Left cardiac atrium (tissue), 4 donors: ENCODE measurements around the gene ALOX12B. TPM values are rescaled to one million over a fixed set of nuclear protein-coding genes. Genes with fewer than 3 reads are reported as not detected.

Experiments
- ATAC-seq, 2 donors: fragments of 200-7000 bp; cut with Tn5 transposase; one replicate each; pipeline ENCODE4 v1.9.1; 2020; ENCODE audit warnings: mild to moderate bottlenecking in 2 of 2, moderate library complexity in 2 of 2
- DNase-seq: peaks from one replicate; pipeline ENCODE4 v3.0.0-alpha.2; 2020
- intact Hi-C, 2 donors: fragments of 100-400 bp; cut with DNase I; formaldehyde crosslinking; loops; one replicate each; pipeline versions ENCODE4 v1.14.1 to v1.15.1; 2022 to 2023
- total RNA-seq, 2 donors: library from RNA; stranded (reverse); fragmentation: NEBNext Ultra II Directional; extraction: Animal tissue kit (Norgen Biotek cat#: 25700); gene quantifications; one replicate each; pipeline ENCODE4 v1.2.1, GENCODE V29; 2021
- donor health status: DM: no; HTN: yes; CAD: no.
- donor health status: DM: no; HTN: yes; CAD: no; lungs with severe emphysema.
- donor health status: DM: yes; HTN: yes; CAD: no.
- donor health status: Dilated cardiomyopathy.

ALOX12B gene
- total RNA-seq, 2 donors from 2014 or later: not detected

- intact Hi-C loops: loop anchor here (5.0 to 10.0 kb wide), 3 partner anchors 62 to 232 kb away; no protein-coding TSS in a partner anchor
- no peak for DNase-seq
- ATAC-seq: peak; percentile 58 to 61
Observed at GRCh38 chr17:8056232-8056975, 31.1 kb downstream of the ALOX12B start.

DNA sequence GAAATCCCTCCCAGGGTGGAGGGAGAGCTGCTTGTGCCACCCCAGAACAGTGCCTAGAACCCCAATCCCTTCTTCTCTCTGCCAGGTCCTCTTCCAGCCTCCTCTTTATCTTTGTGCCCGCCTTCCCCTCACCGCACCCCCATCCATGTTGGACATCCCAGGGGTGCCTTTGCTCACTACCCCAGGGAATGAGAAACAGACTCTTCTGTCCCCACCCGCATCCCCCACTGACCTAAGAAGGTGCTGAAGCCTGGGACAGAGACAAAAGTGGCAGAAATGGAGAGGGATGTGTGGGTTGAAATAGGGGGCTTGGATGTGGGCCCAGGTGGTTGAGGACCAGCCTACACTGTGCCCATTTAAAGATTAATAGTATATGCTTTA, 31.7 kb downstream of the ALOX12B start:
- ATAC-seq (no peak), DNase-seq (no peak)
- intact Hi-C loops: loop anchor here (5.0 to 10.0 kb wide), 3 partner anchors 61 to 231 kb away; no protein-coding TSS in a partner anchor

DNA sequence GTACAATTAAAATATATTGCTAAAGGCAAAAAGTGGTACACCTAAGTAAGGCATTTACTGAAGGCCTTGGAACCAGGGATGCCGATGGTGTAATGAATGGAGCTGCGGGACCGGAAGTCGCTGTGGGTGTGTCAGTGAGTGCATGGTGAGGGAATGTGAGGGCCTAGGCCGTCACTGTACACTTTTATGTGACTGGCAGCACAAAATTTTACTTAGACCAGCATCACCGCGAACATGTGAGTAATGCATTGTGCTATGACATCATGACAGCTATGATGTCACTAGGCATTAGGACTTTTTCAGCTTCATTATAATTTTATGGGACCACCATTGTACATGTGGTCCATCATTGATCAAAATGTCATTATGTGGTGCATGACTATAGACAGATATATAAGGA, 33.9 kb downstream of the ALOX12B start:
- intact Hi-C loops: loop anchor here (10.0 kb wide), 2 partner anchors 59 to 229 kb away; no protein-coding TSS in a partner anchor
- DNase-seq: no peak
- no peak for ATAC-seq

GRCh38 chr17:8052256-8053252, 35.0 kb downstream of the ALOX12B start:
- intact Hi-C loops: loop anchor here (10.0 kb wide), 2 partner anchors 58 to 228 kb away; no protein-coding TSS in a partner anchor
- no peak for DNase-seq
- no peak for ATAC-seq

GRCh38 chr17:8051831-8052230, 35.7 kb downstream of the ALOX12B start:
- intact Hi-C loops: loop anchor here (10.0 kb wide), 2 partner anchors 57 to 227 kb away; no protein-coding TSS in a partner anchor
- ATAC-seq: no peak
- no peak for DNase-seq

GRCh38 chr17:8048736-8049135, 38.8 kb downstream of the ALOX12B start:
- no peak for DNase-seq
- no peak for ATAC-seq
- intact Hi-C loops: loop anchor here in 1 of 2 donors (10.0 kb wide), 1 partner anchor 304 kb away; no protein-coding TSS in a partner anchor

- no peak for DNase-seq
- intact Hi-C loops: loop anchor here in 1 of 2 donors (10.0 kb wide), 1 partner anchor 303 kb away; no protein-coding TSS in a partner anchor
Observed at GRCh38 chr17:8048236-8048635, 39.3 kb downstream of the ALOX12B start.

GRCh38 chr17:8047769-8048110, 39.8 kb downstream of the ALOX12B start:
- DNase-seq (no peak), ATAC-seq (no peak)
- intact Hi-C loops: loop anchor here in 1 of 2 donors (10.0 kb wide), 1 partner anchor 303 kb away; no protein-coding TSS in a partner anchor

More at GRCh38 chr17:8048236-8048635, 39.3 kb downstream of the ALOX12B start:
- ATAC-seq: no peak

- no peak for DNase-seq
- no peak for ATAC-seq
- intact Hi-C loops: loop anchor here in 1 of 2 donors (10.0 kb wide), 1 partner anchor 302 kb away; no protein-coding TSS in a partner anchor
Observed at GRCh38 chr17:8046929-8047768, 40.4 kb downstream of the ALOX12B start.

DNA sequence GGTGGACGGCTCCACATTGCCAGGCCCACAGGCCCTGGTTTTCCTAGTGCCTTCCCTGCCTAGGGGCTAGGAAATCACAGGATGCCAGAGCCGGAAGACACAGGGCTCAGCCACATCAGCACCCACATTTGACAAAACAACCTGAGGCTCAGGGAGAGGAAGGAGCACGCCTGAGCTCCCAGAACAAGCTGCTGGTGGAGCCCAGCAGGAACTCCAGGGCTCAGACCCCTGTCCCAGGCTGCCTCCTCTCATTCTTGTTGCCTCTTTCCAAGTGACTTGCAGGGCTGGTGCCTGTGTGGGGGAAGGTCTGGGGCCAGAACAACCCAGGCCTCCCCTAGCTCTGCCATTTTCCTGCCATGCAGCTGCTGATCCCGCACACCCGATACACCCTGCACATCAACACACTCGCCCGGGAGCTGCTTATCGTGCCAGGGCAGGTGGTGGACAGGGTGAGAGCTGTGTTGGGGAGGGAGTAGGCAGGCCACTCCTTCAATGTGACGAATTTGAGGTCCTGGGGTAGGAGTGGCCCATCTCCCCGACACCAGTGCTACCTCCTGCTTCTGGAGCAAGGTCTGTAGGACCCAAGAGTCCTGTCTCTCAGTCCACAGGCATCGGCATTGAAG, 41.1 kb downstream of the ALOX12B start:
- ATAC-seq (no peak), DNase-seq (no peak)
- intact Hi-C loops: loop anchor here in 1 of 2 donors (10.0 kb wide), 1 partner anchor 302 kb away; no protein-coding TSS in a partner anchor

DNA sequence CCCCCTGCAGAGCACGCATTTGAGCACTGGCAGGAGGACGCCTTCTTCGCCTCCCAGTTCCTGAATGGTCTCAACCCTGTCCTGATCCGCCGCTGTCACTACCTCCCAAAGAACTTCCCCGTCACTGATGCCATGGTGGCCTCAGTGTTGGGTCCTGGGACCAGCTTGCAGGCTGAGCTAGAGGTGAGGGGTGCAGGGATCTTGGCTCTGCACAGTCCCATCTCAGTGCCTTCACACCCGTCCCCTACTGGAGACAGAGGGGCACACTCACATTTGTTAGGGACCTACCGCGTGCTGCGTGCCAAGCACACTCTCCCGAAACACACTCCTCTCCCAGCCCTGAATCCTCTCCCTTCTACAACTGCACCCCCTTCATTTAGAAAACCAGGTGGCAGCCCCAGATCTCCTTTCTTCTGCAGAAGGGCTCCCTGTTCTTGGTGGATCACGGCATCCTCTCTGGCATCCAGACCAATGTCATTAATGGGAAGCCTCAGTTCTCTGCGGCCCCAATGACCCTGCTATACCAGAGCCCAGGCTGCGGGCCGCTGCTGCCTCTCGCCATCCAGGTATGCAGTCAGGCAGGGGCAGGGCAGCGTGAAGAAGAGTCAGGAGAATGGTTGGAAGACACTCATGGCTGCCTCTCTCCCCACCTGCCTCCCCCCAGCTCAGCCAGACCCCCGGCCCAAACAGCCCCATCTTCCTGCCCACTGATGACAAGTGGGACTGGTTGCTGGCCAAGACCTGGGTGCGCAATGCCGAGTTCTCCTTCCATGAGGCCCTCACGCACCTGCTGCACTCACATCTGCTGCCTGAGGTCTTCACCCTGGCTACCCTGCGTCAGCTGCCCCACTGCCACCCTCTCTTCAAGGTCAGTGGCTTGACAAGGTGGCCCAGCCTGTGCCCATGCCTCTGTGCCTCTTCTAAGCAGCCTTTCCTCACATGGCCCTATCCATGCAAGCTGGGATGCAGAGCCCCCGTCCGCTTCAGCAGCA, 42.4 kb downstream of the ALOX12B start:
- ATAC-seq (no peak), DNase-seq (no peak)

GRCh38 chr17:8041979-8042378, 45.5 kb downstream of the ALOX12B start:
- ATAC-seq: no peak
- DNase-seq: no peak
- intact Hi-C loops: loop anchor here in 1 of 2 donors (5.0 to 10.0 kb wide), 3 partner anchors 130 to 297 kb away; no protein-coding TSS in a partner anchor

More for the DNA sequence above, 42.4 kb downstream of the ALOX12B start:
- intact Hi-C loops: loop anchor here in 1 of 2 donors (5.0 to 10.0 kb wide), 3 partner anchors 133 to 300 kb away; no protein-coding TSS in a partner anchor

DNA sequence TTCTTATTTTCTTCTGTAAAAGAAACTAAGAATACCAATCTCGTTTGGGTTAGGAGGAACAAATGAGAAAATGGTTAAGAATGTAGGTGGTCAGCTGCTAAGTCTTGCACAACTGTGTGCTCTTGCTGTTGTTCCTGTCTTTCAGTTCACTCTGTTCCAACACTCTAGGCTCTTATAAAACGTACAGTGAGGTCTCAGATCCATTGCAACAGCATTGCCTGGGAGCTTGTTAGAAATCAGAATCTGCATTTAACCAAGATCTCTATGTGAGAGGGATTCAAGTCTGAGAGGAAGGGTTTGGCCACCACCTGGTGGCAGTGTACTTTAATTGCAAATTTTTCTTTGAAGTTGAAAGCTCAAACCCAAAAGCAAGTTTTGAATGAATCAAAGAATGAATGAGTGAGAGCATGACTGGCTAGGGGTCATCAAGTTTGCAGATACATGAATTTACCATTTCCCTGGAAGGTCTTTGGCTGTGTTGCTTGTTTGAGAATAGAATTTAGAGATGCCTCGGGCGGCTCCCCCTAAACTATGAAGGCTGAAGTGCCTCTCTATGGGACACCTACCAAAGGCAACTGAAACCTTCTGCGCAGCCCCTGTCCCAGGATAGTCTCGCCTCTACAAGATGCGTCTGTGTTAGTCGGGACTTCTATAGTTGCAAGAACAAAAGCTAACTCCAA, 46.1 kb downstream of the ALOX12B start:
- intact Hi-C loops: loop anchor here in 1 of 2 donors (5.0 to 10.0 kb wide), 3 partner anchors 129 to 297 kb away; no protein-coding TSS in a partner anchor
- peak; percentile 67 to 76 for ATAC-seq
- no peak for DNase-seq

DNA sequence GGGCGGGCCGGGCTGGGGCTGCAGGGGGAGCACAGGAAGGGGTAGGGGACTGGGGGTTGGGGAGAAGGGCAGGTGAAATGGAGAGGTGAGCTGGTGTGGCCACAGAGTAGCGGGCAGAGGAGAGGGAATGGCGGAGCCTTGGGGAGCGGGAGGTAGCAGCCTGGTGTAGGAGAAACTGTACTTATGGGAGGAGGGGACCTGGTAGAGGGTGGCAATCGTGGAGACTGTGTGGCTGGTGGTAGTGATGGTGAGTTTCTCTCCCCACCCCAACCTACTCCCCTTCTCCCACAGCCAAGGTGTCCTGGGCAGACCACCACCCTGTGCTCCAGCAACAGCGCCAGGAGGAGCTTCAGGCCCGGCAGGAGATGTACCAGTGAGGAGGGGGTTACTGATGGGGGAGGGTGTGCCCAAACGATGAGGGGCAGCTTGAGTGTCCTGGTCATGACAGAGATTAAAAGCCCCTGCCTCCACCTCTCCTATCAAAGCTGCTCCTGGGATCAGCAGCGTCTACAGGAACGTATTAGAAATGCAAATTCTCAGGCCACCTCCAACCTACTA, 47.8 kb downstream of the ALOX12B start:
- no peak for DNase-seq
- intact Hi-C loops: loop anchor here in 1 of 2 donors (5.0 to 10.0 kb wide), 3 partner anchors 127 to 295 kb away; no protein-coding TSS in a partner anchor
- no peak for ATAC-seq

DNA sequence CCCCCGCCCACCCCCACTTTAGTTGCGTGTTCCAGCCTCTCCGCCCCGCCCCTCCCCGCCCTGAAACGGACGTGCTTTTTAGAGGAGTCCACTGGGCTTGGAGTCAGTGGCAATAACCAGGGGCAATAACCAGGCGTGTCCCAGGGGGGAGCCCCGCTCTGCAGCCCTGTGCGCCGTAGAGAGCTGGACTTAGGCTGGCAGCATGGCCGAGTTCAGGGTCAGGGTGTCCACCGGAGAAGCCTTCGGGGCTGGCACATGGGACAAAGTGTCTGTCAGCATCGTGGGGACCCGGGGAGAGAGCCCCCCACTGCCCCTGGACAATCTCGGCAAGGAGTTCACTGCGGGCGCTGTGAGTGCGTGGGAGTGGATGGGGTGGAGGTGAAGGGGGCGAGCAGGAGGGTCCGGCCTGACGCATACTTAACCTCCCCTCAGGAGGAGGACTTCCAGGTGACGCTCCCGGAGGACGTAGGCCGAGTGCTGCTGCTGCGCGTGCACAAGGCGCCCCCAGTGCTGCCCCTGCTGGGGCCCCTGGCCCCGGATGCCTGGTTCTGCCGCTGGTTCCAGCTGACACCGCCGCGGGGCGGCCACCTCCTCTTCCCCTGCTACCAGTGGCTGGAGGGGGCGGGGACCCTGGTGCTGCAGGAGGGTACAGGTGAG, 48.4 kb downstream of the ALOX12B start, which contains the start of gene ALOX15B:
Gene ALOX15B, plus strand, starts transcription at position 106 of the 657 bp plus-strand sequence. Its CDS starts 97 bp downstream, at position 203.
- ATAC-seq (peak in 1 of 2 donors; percentile 10), DNase-seq (no peak)
- intact Hi-C loops: no loop called here
